GM19351 (cell line): Measurements from ENCODE around the gene ZHX3.
"Not testable (repeated sequence)": the region's sequence is repeated elsewhere in the genome, so short reads cannot be mapped to it uniquely, and the experiment has no call there.

Experiments
- ATAC-seq: cut with Tn5 transposase; IDR thresholded peaks from one replicate; pipeline ENCODE4 v1.9.1; 2021; ENCODE audit warnings: mild to moderate bottlenecking, moderate library complexity; ENCODE audit not compliant: unreplicated experiment

ZHX3 gene

DNA sequence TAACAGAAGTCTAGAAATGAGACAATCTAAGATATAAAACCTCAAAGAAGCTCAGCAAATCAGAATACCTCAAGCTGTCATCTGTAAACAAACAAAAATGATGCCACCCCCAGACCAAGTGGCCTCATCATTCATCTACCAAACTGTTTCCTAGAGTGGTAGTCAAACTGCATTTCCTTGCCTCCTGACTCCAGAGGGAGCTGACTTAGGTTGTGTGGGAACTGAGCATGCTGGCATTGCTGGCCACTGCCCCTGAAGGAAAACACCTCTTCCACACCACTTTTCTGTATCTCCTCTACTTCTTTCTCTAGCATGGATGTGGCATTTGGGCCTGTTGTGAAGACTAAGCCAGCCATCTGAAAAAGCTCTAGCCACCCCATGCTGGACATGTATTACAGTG lies 56.3 kb downstream of the ZHX3 start:
- ATAC-seq, result no peak

DNA sequence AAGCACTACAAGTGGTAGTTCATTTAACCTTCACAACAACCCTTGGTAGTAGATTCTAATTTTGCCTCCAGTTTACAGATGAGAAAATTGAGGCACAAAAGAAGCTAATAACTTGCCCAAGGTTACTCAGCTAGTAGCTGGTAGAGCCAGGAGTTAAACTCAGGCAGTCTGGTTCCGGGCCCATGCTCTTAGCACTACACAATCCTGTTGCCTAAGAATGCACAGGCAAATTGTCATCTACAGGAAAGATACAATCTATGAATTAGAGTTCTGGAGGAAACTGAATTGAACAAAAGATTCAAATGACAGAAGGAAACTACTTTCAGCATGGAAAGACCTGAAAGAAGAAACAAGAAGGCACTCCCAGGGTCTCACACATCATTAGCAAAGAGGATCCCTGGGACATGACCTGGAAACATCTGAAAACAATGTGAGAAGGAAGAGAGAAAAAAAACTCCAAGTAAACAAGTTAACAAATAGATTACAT lies 56.8 kb downstream of the ZHX3 start:
- no peak for ATAC-seq

DNA sequence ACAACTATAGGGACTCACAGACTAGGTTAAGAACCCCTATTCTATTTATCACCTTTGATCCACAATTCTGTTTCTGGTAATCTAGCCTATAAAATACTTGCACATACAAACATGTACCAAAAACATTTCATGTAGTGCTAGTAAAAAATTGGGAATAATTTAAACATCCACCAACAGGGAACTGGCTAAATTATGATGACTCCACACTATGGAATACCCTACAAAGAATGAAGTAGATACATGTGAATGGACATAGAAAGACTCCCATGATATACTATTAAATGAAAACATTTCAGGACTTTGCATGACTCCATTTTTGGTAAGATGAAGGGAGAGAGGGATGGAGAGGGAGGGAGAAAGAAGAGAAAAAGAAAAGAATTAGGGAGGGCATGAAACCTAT lies 58.2 kb downstream of the ZHX3 start:
- no peak for ATAC-seq

DNA sequence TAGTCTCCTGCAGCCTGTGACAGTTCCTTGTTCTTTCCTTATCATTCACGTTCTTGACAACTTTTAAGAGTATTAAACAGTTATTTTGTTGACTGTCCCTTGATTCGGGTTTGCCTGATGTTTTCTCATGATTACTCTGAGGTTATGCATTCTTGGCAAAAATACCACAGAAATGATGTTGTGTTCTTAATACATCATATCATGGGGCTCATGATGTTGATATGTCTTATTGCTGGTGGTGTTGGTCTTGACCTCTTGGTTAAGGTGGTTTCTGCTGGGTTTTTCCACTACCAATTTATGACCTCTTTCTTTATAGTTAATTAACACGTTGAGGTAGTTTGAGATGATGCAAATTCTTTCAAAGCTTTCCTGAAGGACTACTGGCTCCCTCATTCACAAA lies 59.1 kb downstream of the ZHX3 start:
- ATAC-seq, result no peak

DNA sequence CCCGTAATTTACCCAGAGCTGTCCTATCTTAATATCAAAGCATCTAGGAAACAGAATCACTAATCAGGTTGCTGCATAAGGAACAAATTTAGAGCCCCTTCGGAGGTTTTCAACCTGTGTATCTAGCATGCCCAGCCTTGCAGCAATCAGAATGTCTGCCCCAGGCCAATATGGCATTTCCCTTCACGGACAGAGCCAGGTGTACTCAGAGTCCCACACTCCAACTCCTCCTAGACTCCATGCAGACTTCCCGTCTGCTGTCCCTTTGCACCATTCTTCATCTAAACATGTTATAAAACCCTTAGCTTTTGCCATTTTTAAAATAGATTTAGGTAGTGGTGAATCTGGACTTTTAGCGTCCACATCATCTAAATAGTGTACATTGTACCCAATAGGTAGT lies 61.0 kb downstream of the ZHX3 start:
- no peak for ATAC-seq

DNA sequence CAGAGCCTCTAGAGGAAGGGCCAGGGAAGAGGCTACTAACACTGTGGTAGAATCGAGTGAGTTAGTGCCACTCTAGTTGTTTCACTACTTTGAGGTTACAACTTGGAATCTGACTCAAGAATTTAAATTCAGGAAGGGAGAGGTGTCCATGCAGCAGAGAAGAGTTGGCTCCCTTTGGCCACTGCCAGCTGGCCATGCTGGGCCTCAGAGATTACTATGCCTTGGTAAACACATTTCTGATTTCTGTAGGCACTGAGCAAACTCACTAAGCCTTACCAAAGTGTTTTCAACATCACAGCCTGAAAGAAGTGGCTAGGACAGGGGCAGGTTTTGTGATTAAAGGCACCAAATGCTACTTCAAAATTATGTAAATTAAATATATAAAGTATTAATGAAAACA lies 61.9 kb downstream of the ZHX3 start:
- ATAC-seq, result no peak

DNA sequence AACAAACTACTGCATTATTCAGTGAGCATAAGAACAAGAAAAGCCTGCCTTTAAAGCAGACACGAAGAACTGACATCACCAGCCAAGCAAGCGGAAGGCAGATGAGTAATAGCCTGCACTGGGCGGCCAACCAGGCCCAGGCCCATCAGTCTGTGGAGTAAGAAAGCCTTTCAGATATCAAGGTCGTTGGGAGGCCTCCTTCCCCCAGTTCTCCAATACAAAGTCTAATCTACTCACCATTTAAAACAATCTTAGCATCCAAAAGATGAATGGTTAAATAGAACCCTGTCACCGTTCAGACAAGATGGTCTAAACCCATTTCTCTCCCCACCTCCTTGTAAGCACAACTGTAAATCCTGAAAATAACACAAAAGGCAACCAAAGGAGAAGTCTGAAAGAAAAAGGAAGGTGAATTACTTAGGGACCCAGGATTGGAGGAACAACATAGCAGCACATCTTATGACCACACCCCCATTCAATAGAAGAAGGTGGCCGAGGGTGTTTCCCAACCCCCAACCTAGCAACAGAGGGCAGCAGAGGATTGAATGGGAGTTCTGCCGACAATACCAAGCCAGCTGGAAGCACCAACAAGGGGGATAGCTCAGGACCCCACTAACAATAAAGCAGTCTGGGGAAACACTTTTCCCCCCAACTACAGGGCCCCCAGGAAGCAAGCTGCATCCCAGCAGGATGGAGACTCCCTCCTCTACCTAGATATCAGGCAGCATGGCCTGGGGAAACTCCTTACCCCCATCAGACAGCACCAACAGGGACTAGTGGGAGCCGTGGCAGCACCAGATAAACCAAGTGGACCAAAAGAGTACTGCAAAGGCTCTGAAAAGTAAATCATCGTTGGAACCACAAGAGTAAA lies 67.9 kb downstream of the ZHX3 start:
- no peak for ATAC-seq

DNA sequence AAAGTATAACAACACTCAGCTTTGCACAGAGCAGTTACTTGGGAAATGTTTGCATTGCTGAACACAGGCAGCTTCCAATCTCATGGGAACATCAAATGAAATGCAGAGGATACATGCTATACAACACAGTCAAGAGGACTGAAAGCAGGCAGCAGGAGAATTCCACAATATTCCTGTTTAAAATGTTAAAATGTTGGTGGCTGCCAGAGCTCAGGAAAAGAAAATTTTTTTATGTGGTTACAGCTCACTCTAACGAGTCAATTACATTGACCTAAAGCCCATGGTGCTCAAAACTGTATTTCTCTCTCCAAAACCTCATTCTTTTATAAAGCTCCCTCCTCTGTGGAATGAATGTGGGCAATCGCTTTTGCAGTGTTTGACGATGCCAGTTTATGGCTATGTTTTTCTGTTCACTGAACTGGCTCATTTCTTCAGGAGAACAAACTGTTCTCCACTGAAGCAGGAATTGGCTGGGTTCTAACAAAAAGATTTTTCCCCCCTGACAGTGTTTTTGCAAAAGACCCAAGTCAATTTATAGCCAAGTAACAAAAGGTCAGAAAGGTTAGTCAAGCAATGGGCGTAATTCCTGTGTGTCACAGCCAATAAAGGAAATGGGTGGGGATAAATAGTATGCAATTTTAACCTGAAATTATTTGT lies 69.0 kb downstream of the ZHX3 start:
- no peak for ATAC-seq

DNA sequence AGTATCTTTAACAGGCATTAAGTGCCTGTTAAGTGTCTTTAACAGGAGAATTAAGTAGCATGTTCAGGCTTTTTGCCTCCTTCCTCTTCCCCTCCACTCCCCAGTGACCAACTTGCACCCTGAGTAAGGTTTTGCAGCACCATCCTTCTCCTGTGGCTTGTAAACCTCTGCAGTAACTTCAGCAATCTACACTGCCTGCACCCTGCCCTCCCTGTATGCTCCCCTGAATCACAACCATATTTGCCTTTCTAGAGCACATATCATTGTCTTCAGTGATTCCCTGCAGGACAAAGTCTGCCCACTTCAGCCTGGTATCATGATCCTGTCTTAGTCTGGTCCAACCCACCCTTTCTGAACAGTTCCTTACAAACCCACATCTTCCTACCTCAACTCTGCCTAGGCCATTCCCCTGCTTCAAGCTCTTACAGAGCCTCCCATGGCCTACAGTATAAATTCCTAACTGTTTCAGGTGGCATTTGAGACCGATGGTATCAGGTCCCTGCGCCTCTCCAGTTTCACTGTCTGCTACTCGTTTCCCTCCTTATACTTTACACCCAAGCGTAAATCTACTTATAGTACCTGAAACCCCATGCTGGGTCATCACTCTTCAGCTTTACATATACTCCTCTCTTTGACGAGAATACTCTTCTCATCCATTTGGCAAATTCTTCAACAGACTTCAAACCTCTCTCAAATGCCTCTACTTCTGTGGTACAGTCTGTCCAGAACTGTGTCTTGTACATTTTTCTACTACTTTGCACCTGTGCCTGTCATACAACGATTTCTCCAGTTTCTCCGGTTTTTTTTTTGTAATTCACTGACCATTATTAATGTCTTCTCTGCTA lies 69.8 kb downstream of the ZHX3 start:
- no peak for ATAC-seq

DNA sequence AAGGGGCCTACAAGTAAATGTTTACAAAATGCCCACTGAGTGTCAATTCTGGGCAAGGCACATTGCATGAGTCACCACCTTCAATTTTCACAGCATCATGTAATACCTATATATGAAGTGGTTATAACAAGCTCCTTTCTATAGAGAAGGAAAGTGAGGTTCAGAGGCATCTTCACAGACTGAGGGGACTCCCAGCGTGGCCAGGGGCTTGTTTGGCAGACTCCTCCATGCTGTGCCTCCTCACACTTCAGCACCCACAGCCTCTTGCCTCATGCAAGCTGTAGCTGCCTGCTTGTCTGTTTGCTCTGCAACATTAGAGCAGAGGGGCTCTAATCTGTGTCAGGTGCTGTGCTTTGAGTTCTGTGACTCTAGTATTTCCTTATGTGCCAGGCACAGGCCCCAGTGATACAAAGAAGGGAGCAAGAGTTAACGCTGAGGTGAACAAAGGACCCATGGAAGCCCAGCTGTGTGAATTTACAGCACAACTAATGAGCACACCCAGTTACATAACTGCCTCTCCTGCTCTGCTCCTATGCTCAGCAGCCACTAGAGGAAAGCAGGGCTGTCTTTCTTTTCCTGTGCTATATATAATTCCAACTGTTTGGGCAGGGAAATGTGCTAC lies 72.3 kb downstream of the ZHX3 start:
- ATAC-seq, result no peak

DNA sequence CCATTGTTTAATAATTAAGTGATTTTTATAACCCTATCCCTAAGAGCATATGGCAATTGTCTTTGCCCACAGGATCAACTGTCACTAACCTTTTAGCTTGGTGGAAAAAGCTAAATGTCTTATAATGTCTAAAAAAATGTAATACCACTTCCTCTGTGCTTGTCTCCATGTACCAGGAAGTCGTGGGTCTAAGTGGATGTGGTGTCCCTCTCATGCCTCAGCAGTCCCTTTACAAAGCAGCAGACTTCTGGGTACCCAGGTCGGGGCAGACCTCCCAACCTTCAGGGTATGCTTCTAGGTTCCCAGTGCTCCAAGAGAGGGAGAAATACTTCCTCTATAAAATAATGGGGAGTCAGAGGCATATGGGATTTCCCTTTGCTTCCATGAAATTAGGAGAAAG lies 74.7 kb downstream of the ZHX3 start:
- ATAC-seq, result no peak

DNA sequence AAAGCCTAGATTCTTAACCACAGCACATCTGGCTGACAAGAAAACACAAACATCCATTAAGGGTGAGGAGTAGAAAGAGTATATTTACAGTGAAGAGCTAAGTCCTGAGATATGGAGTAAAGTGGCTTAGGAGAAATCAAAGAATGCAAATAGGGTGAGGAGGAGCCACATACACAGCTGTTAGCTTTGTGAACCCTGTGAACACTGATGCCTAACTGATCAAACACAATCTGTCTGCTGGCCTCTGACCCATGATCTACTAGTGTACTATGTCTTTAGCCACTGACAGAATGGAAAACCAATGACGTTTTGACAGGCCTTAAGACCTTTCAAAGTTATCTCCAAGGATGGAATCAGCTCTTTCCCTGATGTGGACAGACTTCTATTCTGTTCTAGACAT lies 75.2 kb downstream of the ZHX3 start:
- no peak for ATAC-seq

DNA sequence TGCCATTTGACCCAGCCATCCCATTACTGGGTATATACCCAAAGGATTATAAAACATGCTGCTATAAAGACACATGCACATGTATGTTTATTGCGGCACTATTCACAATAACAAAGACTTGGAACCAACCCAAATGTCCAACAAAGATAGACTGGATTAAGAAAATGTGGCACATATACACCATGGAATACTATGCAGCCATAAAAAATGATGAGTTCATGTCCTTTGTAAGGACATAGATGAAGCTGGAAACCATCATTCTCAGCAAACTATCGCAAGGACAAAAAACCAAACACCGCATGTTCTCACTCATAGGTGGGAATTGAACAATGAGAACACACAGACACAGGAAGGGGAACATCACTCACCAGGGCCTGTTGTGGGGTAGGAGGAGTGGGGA lies 80.3 kb downstream of the ZHX3 start:
- ATAC-seq, result not testable (repeated sequence)

DNA sequence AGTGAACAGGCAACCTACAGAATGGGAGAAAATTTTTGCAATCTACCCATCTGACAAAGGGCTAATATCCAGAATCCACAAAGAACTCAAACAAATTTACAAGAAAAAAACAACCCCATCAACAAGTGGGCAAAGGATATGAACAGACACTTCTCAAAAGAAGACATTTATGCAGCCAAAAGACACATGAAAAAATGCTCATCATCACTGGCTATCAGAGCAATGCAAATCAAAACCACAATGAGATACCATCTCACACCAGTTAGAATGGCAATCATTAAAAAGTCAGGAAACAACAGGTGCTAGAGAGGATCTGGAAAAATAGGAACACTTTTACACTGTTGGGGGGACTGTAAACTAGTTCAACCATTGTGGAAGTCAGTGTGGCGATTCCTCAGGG lies 80.7 kb downstream of the ZHX3 start:
- ATAC-seq, result not testable (repeated sequence)

DNA sequence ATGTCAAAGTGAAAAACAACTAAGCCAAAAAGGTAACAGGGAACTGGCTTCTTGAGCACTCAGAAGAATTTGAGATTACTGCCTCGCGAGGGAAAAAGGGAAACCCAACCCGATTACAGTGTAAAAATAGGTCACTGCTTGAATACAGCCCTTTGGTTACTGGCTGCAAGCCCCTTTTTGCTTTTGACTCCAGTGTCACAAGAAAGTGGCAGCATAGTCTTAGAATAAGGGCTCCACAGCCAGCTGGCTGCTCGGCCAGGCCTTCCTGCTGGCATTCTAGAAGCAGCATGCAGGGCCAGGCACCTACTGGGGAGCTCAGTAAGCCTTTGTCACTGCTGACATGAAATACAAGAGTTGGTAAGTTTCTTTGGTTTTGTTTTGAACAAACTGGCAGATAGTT lies 83.0 kb downstream of the ZHX3 start:
- ATAC-seq, result no peak

DNA sequence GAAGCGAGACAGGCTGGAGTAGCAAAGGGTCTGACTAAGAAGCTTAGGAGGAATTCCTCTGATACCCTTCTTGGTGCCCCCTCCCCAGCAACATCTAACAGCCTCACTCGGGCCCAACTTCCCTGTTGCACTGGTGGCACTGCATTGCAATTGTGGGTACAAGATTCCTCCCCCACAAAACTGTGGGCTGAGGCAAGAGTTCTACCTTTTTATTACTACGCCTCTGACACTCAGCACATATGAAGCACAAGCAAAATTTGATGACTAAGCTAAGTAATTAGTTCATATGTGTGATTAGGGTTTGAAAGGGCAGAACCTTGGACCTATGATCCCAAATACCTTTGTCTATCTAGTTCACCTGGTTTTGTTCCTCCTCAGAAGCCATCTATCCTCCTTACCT lies 83.5 kb downstream of the ZHX3 start:
- no peak for ATAC-seq

DNA sequence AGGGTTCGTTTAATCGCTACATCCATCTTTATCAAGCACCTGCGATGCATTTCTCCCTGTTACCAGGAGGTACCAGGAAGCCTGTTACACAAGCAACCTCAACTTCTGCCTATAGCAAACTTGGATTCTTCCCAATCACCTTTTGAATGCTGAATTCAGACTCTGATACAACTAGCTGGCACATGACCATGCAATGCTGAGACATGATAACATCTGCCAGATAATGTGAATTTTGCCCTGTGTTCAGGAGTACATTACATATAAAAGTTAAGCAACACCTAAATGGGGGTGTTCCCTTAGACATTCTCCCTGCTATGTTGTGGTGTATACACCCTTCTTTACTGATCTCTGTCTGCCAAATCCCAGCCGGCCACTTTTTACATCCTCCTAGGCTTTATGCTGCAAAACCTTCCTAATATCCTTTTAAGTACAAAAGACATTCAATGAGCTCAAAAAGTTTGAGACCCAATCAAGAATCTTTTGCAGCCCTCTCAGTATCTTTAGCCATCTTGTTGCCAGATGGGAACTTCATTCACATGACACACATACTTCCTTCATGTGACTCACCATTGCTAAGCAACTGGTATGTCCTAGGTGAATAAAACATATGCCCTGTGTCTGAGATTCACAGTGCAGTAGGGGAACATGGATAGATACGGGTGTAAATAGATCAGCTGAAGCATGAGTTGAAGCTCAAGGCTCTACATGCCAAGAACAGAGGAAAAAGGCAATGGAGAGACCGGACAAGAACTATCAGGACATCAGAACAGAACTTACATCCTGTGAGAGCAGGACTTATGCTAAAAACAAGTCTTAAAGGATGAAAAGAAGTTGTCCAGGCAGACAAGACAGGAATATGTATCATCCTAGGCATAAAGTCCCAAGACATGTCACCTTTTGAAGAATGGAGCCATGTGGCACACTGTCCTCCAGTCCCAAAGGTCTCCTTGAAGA lies 84.3 kb downstream of the ZHX3 start:
- no peak for ATAC-seq

DNA sequence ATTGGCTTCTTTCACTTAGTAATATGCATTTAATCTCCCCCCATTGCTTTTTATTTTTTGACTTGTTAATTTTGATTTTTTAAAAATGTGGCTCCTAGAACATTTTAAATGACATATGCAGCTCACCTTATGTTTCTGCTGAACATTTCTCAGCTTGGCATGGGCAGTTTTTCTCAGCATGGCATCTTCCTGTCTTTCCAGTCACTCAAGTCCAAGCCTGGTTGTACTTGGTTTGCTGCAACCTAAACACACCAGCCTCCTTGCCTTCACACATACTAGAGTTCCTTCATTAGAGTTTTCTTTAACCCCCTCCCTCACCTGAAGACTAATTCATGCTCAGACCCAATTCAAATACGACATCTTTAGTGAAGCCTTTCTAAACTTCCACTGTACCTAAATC lies 86.4 kb downstream of the ZHX3 start:
- no peak for ATAC-seq

DNA sequence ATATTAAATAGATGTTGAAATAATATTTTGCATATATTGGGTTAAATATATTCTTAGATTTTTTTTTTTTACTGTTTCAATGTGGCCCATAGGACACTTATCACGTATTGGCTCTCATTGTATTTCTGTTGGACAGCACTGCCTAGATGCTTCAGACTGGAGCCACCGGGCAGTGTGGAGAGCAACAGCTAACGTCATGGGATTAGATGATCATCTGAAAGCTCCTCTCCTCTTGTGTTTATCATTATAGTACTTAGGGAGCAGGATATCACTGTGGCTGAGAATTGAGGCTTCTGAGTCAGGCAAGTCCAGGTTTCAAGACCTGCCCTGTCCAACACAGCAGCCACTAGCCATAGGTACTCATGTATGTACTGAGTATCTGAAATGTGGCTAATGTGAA lies 87.4 kb downstream of the ZHX3 start:
- ATAC-seq, result no peak

DNA sequence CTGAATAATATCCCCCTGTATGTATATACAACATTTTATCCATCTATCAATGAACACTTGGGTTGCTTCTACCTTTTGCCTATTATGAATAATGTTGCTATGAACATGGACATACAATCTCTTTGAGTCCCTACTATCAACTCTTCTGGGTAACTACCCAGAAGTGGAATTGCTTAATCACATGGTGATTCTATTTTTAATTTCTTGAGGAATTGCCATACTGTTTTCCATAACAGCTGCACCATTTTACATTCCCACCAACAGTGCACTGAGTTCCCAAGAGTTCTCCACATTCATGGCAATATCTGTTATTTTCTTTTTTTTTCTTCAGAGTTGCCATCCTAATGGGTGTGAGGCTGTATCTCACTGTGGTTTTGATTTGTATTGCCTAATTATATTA lies 88.3 kb downstream of the ZHX3 start:
- no peak for ATAC-seq
